CD8-positive, alpha-beta memory T cell (primary cell): ENCODE data around the gene PSTPIP1. TPM values are rescaled to one million over a fixed set of nuclear protein-coding genes. Genes with fewer than 3 reads are reported as not detected.
"Not testable (repeated sequence)": the region's sequence is repeated elsewhere in the genome, so short reads cannot be mapped to it uniquely, and the experiment has no call there.

ENCODE experiments used
- CTCF ChIA-PET: fragments of 350-600 bp; sonication (Branson Sonifier 250); formaldehyde crosslinking; loops from one replicate; lab custom pipeline; 2021; ENCODE audit warnings: antibody characterized with exemption; lab: Charles Lee
- POLR2A ChIA-PET: fragments of 350-600 bp; sonication (Branson Sonifier 250); formaldehyde crosslinking; loops from one replicate; lab custom pipeline; 2021; ENCODE audit warnings: antibody characterized with exemption; lab: Charles Lee
- DNase-seq, 5 donors: peaks; one replicate each; pipeline versions ENCODE4 v3.0.0 to v3.0.0-alpha.2; 2020 to 2022; ENCODE audit warnings: mixed read lengths in 1 of 5
- H3K27ac ChIP-seq: one replicate; pipeline ENCODE4 v1.7.0; 2013; ENCODE audit warnings: low read depth, mild to moderate bottlenecking, low read length, moderate library complexity
- H3K27me3 ChIP-seq: 2 replicates; pipeline ENCODE4 v1.7.0; 2013; ENCODE audit warnings: low read length, mild to moderate bottlenecking; ENCODE audit not compliant: insufficient read depth, poor library complexity, severe bottlenecking
- H3K36me3 ChIP-seq: 2 replicates; pipeline ENCODE4 v1.7.0; 2013; ENCODE audit warnings: mild to moderate bottlenecking, low read length, moderate library complexity; ENCODE audit not compliant: insufficient read depth
- H3K4me1 ChIP-seq: 2 replicates; pipeline ENCODE4 v1.7.0; 2013; ENCODE audit warnings: mild to moderate bottlenecking, low read length, moderate library complexity; ENCODE audit not compliant: insufficient read depth
- H3K4me3 ChIP-seq: 2 replicates; pipeline ENCODE4 v1.7.0; 2013; ENCODE audit warnings: mild to moderate bottlenecking, low read length
- H3K9me3 ChIP-seq: 2 replicates; pipeline ENCODE4 v1.7.0; 2013; ENCODE audit warnings: mild to moderate bottlenecking, low read length
- H3K27ac Mint-ChIP-seq, 8 donors: one replicate each; pipeline ENCODE4 v1.8.0; 2020 to 2021; ENCODE audit warnings: mixed read lengths in 8 of 8, mild to moderate bottlenecking in 6 of 8, inconsistent platforms in 3 of 8, moderate library complexity in 3 of 8
- H3K27me3 Mint-ChIP-seq, 2 donors: one replicate each; pipeline ENCODE4 v1.8.0; 2020 to 2021; ENCODE audit warnings: mixed read lengths in 2 of 2, mild to moderate bottlenecking in 1 of 2, moderate library complexity in 1 of 2
- H3K36me3 Mint-ChIP-seq, 3 donors: one replicate each; pipeline ENCODE4 v1.8.0; 2020 to 2021; ENCODE audit warnings: mixed read lengths in 3 of 3, inconsistent platforms in 1 of 3, mild to moderate bottlenecking in 1 of 3
- H3K4me1 Mint-ChIP-seq, 3 donors: one replicate each; pipeline ENCODE4 v1.8.0; 2020 to 2021; ENCODE audit warnings: mixed read lengths in 3 of 3, inconsistent platforms in 1 of 3, mild to moderate bottlenecking in 1 of 3
- H3K4me3 Mint-ChIP-seq, 7 donors: one replicate each; pipeline ENCODE4 v1.8.0; 2020 to 2021; ENCODE audit warnings: mixed read lengths in 7 of 7, mild to moderate bottlenecking in 6 of 7, moderate library complexity in 4 of 7, inconsistent platforms in 2 of 7
- H3K9me3 Mint-ChIP-seq, 5 donors: one replicate each; pipeline ENCODE4 v1.8.0; 2020 to 2022; ENCODE audit warnings: mixed read lengths in 5 of 5, mild to moderate bottlenecking in 3 of 5, moderate library complexity in 2 of 5, inconsistent platforms in 1 of 5
- polyA plus RNA-seq: library from polyadenylated mRNA; unstranded; fragments of 300-500 nt; fragmentation: Illumina TruSeq; gene quantifications from one replicate; pipeline ENCODE4 v1.2.3, GENCODE V29; 2021
- total RNA-seq, 2 experiments: library from RNA; stranded (reverse); gene quantifications; one replicate each; pipeline ENCODE4 v1.2.3, GENCODE V29; 2021

Gene PSTPIP1
- total and polyA plus RNA-seq, 3 experiments from 2014 or later, result 83.1 to 127 (median 123) TPM

GRCh38 chr15:76962337-76963013 lies 32.5 kb upstream of the PSTPIP1 start:
- Mint-ChIP-seq H3K4me1 (peaks cover 0 to 11% (median 0%) of the 10 kb centered on the region in 3 donors), H3K27ac (peak overlapping the region in 1 of 8 donors; percentile 59), H3K4me3 (no peak overlapping the region), H3K36me3 (no peaks in the 10 kb centered on the region), H3K9me3 (no peaks in the 10 kb centered on the region), H3K27me3 (peaks cover 6 to 7% of the 10 kb centered on the region in 2 donors)
- Histone ChIP-seq H3K4me3 (no peak overlapping the region), H3K9me3 (no peaks in the 10 kb centered on the region), H3K36me3 (no peaks in the 10 kb centered on the region), H3K27me3 (no peaks in the 10 kb centered on the region), H3K4me1 (no peaks in the 10 kb centered on the region), H3K27ac (no peak overlapping the region)
- ChIA-PET CTCF (interaction anchor here (1.2 kb wide), 1 partner anchor 13 kb away, joined by 3 read pairs; no protein-coding TSS in a partner anchor), POLR2A (no interaction called here)
- DNase-seq, result no peak

GRCh38 chr15:76963596-76963995 lies 31.3 kb upstream of the PSTPIP1 start:
- Histone ChIP-seq H3K4me3 (no peak overlapping the region), H3K9me3 (no peaks in the 10 kb centered on the region), H3K27me3 (no peaks in the 10 kb centered on the region), H3K4me1 (no peaks in the 10 kb centered on the region), H3K27ac (no peak overlapping the region), H3K36me3 (no peaks in the 10 kb centered on the region)
- Mint-ChIP-seq H3K27me3 (peaks cover 6 to 7% of the 10 kb centered on the region in 2 donors), H3K36me3 (no peaks in the 10 kb centered on the region), H3K4me1 (peaks cover 0 to 11% (median 0%) of the 10 kb centered on the region in 3 donors), H3K4me3 (no peak overlapping the region), H3K9me3 (no peaks in the 10 kb centered on the region), H3K27ac (no peak overlapping the region)
- CTCF ChIA-PET, result interaction anchor here (1.2 kb wide), 1 partner anchor 12 kb away, joined by 3 read pairs; no protein-coding TSS in a partner anchor
- POLR2A ChIA-PET, result no interaction called here
- DNase-seq, result no peak

- Histone ChIP-seq H3K9me3 (no peaks in the 10 kb centered on the region), H3K27me3 (no peaks in the 10 kb centered on the region), H3K36me3 (no peaks in the 10 kb centered on the region), H3K4me3 (no peak overlapping the region), H3K4me1 (no peaks in the 10 kb centered on the region), H3K27ac (no peak overlapping the region)
- CTCF ChIA-PET, result no interaction called here
- DNase-seq, result no peak
- POLR2A ChIA-PET, result no interaction called here
- H3K27me3 Mint-ChIP-seq, result peaks cover 6 to 7% of the 10 kb centered on the region in 2 donors
- no peaks in the 10 kb centered on the region for H3K36me3 Mint-ChIP-seq
- no peaks in the 10 kb centered on the region for H3K9me3 Mint-ChIP-seq
- H3K4me1 Mint-ChIP-seq, result peaks cover 0 to 11% (median 0%) of the 10 kb centered on the region in 3 donors
- H3K4me3 Mint-ChIP-seq, result no peak overlapping the region
- H3K27ac Mint-ChIP-seq, result peak overlapping the region in 1 of 8 donors; percentile 46
Measured at GRCh38 chr15:76964157-76964556, 30.8 kb upstream of the PSTPIP1 start.

GRCh38 chr15:76966051-76966450 lies 28.9 kb upstream of the PSTPIP1 start:
- H3K9me3 ChIP-seq, H3K36me3 Mint-ChIP-seq, H3K27me3 ChIP-seq, H3K9me3 Mint-ChIP-seq, H3K27ac ChIP-seq, H3K4me3 Mint-ChIP-seq, H3K4me3 ChIP-seq, CTCF ChIA-PET, H3K27ac Mint-ChIP-seq, POLR2A ChIA-PET, H3K4me1 ChIP-seq, H3K27me3 Mint-ChIP-seq, DNase-seq, H3K36me3 ChIP-seq: not testable (repeated sequence)
- H3K4me1 Mint-ChIP-seq, result peaks cover 0 to 11% (median 0%) of the 10 kb centered on the region in 3 donors

GRCh38 chr15:76967067-76967466 lies 27.9 kb upstream of the PSTPIP1 start:
- Histone ChIP-seq H3K9me3 (no peaks in the 10 kb centered on the region), H3K27ac (no peak overlapping the region), H3K27me3 (no peaks in the 10 kb centered on the region), H3K4me3 (no peak overlapping the region), H3K4me1 (no peaks in the 10 kb centered on the region), H3K36me3 (no peaks in the 10 kb centered on the region)
- H3K4me1 Mint-ChIP-seq, result peaks cover 0 to 11% (median 0%) of the 10 kb centered on the region in 3 donors
- ChIA-PET CTCF (no interaction called here), POLR2A (no interaction called here)
- no peak overlapping the region for H3K4me3 Mint-ChIP-seq
- no peak for DNase-seq
- H3K27ac Mint-ChIP-seq, result peak overlapping the region in 1 of 8 donors; percentile 60
- peaks cover 5 to 7% of the 10 kb centered on the region in 2 donors for H3K27me3 Mint-ChIP-seq
- no peaks in the 10 kb centered on the region for H3K36me3 Mint-ChIP-seq
- H3K9me3 Mint-ChIP-seq, result no peaks in the 10 kb centered on the region

GRCh38 chr15:76968306-76968705 lies 26.6 kb upstream of the PSTPIP1 start:
- Histone ChIP-seq H3K4me1 (no peaks in the 10 kb centered on the region), H3K27me3 (no peaks in the 10 kb centered on the region), H3K36me3 (no peaks in the 10 kb centered on the region), H3K9me3 (no peaks in the 10 kb centered on the region), H3K27ac (no peak overlapping the region), H3K4me3 (no peak overlapping the region)
- DNase-seq, result no peak
- peaks cover 0 to 11% (median 0%) of the 10 kb centered on the region in 3 donors for H3K4me1 Mint-ChIP-seq
- ChIA-PET POLR2A (interaction anchor here (0.5 kb wide), 1 partner anchor 19 kb away, joined by 6 read pairs; no protein-coding TSS in a partner anchor), CTCF (no interaction called here)
- H3K27me3 Mint-ChIP-seq, result peaks cover 5 to 7% of the 10 kb centered on the region in 2 donors
- H3K27ac Mint-ChIP-seq, result no peak overlapping the region
- no peaks in the 10 kb centered on the region for H3K36me3 Mint-ChIP-seq
- no peaks in the 10 kb centered on the region for H3K9me3 Mint-ChIP-seq
- H3K4me3 Mint-ChIP-seq, result no peak overlapping the region

GRCh38 chr15:76972389-76973361 lies 22.3 kb upstream of the PSTPIP1 start:
- H3K4me1 Mint-ChIP-seq, result peaks cover 11 to 20% (median 16%) of the 10 kb centered on the region in 3 donors
- CTCF ChIA-PET, result interaction anchor here (0.8 to 7.5 kb wide), 26 partner anchors 11 to 574 kb away, joined by 3 to 78 read pairs (median 6); partner anchors contain the start of gene PSTPIP1

More at GRCh38 chr15:76972389-76973361, 22.3 kb upstream of the PSTPIP1 start:
- Histone ChIP-seq H3K4me1 (peaks cover 4% of the 10 kb centered on the region), H3K9me3 (no peaks in the 10 kb centered on the region), H3K27me3 (no peaks in the 10 kb centered on the region), H3K36me3 (no peaks in the 10 kb centered on the region), H3K4me3 (no peak overlapping the region), H3K27ac (no peak overlapping the region)
- H3K9me3 Mint-ChIP-seq, result no peaks in the 10 kb centered on the region
- peaks cover 0 to 3% of the 10 kb centered on the region in 2 donors for H3K27me3 Mint-ChIP-seq
- H3K27ac Mint-ChIP-seq, result no peak overlapping the region
- H3K4me3 Mint-ChIP-seq, result no peak overlapping the region
- no peaks in the 10 kb centered on the region for H3K36me3 Mint-ChIP-seq
- POLR2A ChIA-PET, result no interaction called here
- no peak for DNase-seq
